Brain microvascular endothelial cell (primary cell): ENCODE results near the gene OR9Q2.

Source experiments
- DNase-seq: peaks from one replicate; pipeline ENCODE4 v3.0.0-alpha.2; 2020
- H3K27ac ChIP-seq: fragments of 250-450 bp; sonication (Bioruptor Pico); 2 replicates; pipeline ENCODE4 v1.5.1; 2020; ENCODE audit warnings: mild to moderate bottlenecking, moderate library complexity
- H3K27me3 ChIP-seq: fragments of 250-450 bp; sonication (Bioruptor Pico); replicated peaks from 2 replicates; pipeline ENCODE4 v1.5.1; 2020; ENCODE audit warnings: mild to moderate bottlenecking
- H3K36me3 ChIP-seq: fragments of 250-450 bp; sonication (Bioruptor Pico); replicated peaks from 2 replicates; pipeline ENCODE4 v1.5.1; 2020; ENCODE audit warnings: mild to moderate bottlenecking
- H3K4me3 ChIP-seq: 2 replicates; pipeline ENCODE4 v1.5.1; 2011; ENCODE audit warnings: low read depth, mild to moderate bottlenecking, control low read depth, low read length, moderate library complexity
- CTCF ChIP-seq: IDR thresholded peaks from 2 replicates; pipeline ENCODE4 v1.5.1; 2011; ENCODE audit warnings: low read depth, mild to moderate bottlenecking, moderate library complexity, low read length, control low read depth, inconsistent platforms; ENCODE audit errors: missing control alignments
- in situ Hi-C: cut with HindIII; loops from 2 replicates; pipeline ENCODE4 v1.10.0; 2017; ENCODE audit warnings: low sequenced_read_pairs, low pct_ligation_motif_present

The OR9Q2 gene

GRCh38 chr11:58165504-58166106 is 23.3 kb upstream of the OR9Q2 start:
- DNase-seq = no peak
- H3K4me3 ChIP-seq = no peak overlapping the region
- H3K27ac ChIP-seq = no peak overlapping the region
- in situ Hi-C loops = no loop called here
- no peaks in the 10 kb centered on the region for H3K27me3 ChIP-seq
- no peaks in the 10 kb centered on the region for H3K36me3 ChIP-seq
- no peak for TF ChIP-seq CTCF

GRCh38 chr11:58177409-58178054 is 11.3 kb upstream of the OR9Q2 start:
- Histone ChIP-seq H3K36me3 (no peaks in the 10 kb centered on the region), H3K4me3 (no peak overlapping the region), H3K27me3 (no peaks in the 10 kb centered on the region), H3K27ac (no peak overlapping the region)
- in situ Hi-C loops = no loop called here
- TF ChIP-seq CTCF = no peak
- no peak for DNase-seq

- H3K27ac ChIP-seq = no peak overlapping the region
- no peaks in the 10 kb centered on the region for H3K27me3 ChIP-seq
- H3K36me3 ChIP-seq = no peaks in the 10 kb centered on the region
- in situ Hi-C loops = no loop called here
- no peak for TF ChIP-seq CTCF
- no peak overlapping the region for H3K4me3 ChIP-seq
- no peak for DNase-seq
These were observed 10.4 kb upstream of the OR9Q2 start for GRCh38 chr11:58178444-58178843.

- Histone ChIP-seq H3K4me3 (no peak overlapping the region), H3K27ac (no peak overlapping the region), H3K27me3 (no peaks in the 10 kb centered on the region), H3K36me3 (no peaks in the 10 kb centered on the region)
- no peak for TF ChIP-seq CTCF
- no peak for DNase-seq
- in situ Hi-C loops = no loop called here
These were observed 9.2 kb upstream of the OR9Q2 start for GRCh38 chr11:58179648-58180047.

GRCh38 chr11:58186938-58187337 is 1.9 kb upstream of the OR9Q2 start:
- Histone ChIP-seq H3K36me3 (no peaks in the 10 kb centered on the region), H3K4me3 (no peak overlapping the region), H3K27ac (no peak overlapping the region), H3K27me3 (no peaks in the 10 kb centered on the region)
- no peak for TF ChIP-seq CTCF
- DNase-seq = no peak
- in situ Hi-C loops = no loop called here

- H3K4me3 ChIP-seq = no peak overlapping the region
- no peaks in the 10 kb centered on the region for H3K27me3 ChIP-seq
- no peaks in the 10 kb centered on the region for H3K36me3 ChIP-seq
- no peak for TF ChIP-seq CTCF
- in situ Hi-C loops = no loop called here
- no peak for DNase-seq
- H3K27ac ChIP-seq = no peak overlapping the region
These were observed 3.4 kb downstream of the OR9Q2 start for GRCh38 chr11:58192229-58192628.
